Fibroblast of gingiva (primary cell): ENCODE measurements around the gene TPST2.
"Not testable (repeated sequence)": the region's sequence is repeated elsewhere in the genome, so short reads cannot be mapped to it uniquely, and the experiment has no call there.

Experiments used
- DNase-seq: peaks from one replicate; pipeline ENCODE4 v3.0.0-alpha.2; 2011; ENCODE audit warnings: low read depth

The TPST2 gene

DNA sequence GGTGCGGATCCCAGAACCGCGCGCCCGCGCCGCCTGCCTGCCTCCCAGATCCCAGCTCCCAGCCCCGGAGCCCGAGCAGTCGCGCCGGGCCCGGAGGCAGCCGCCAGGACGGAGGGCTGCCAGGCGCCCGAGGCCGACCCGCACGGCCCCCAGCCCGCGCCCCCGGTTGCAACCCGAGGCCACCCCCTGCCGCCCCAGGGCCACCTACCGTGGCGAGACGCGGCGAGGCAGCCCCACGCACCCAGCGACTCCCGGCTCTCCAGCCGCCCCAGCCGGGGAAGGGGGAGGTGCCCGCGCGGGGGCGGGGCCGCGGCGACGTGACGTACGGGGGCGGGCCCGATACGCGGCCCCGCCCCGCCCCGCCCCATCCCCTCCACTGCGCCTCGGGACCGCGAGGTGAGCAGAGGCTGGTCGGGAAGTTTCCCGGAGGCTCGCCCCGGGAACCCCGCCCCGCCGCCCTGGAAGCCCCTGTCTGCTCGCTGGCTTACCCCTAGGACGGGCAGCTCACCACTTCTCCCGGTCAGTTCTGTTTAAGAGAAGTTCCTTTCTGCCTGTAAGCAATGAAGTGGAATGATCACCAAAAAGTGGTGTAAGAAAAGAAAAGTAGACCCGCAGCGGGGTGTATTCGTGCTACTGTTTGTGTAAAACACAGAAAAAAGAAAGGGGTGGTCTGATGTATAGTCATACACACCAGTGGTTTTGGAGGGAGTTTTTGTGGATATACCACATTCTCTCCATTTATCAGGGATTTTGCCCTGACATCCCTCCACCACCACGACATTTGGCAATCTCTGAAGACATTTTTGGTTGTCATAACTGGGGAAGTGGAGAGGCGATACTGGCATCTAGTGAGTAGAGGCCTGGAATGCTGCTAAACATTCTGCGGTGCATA, at the start of gene TPST2:
Gene TPST2, minus strand, starts transcription at position 288 of the 892 bp plus-strand sequence. CDS start 48,502 bp downstream, outside the sequence.
- DNase-seq, result peak; percentile 65

DNA sequence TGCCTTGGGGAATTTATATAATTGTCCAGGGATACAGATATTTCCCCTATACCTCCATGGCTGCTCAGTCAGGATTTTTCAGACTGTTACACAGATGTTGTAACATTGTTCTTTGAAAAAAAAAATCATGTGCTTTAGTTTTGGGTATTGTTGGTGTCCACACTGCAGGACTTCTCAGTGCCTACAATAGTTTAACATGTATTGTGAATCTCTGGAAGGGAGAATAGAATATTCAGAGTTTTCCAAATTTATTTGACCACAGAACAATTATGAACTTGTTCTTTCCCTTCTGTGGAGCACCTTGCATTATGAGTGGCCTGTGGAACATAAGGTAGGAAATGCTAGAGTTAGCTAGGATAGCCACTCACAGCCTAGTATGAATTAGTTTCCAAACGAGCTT, 46.4 kb upstream of the TPST2 start:
- DNase-seq, result no peak

DNA sequence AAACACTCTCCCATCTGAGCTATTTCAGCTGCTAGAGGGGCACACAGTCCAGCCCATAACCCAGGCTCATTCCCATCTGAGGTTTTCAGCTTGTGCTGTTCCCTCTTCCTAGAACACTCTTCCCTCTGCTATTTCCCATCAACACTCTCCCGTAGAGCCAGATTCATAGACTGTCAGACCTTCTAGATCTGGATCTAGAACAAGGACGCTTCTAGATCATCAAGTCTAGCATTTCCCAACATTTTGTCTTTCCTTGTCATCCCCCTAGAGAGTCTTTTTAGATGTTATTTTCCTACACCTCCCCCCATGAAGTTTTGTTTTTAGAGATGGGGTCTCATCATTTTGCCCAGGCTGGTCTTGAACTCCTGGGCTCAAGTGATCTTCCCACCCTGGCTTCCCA, 45.2 kb upstream of the TPST2 start:
- no peak for DNase-seq

DNA sequence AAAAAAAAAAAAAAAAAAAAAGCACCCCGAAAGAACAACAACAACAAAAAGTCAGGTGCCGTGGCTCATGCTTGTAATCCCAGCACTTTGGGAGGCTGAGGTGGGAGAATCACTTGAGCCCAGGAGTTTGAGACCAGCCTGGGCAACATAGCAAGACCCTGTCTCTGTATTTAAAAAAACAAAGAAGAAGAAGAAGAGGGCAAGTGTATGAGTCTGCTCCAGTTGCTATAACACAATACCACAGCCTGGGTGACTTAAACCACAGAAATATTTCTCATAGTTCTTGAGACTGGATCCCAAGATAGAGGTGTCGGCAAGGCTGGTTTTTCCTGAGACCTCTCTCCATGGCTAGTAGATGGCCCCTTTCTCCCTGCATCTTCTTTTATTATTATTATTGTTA, 44.3 kb upstream of the TPST2 start:
- DNase-seq, result no peak

DNA sequence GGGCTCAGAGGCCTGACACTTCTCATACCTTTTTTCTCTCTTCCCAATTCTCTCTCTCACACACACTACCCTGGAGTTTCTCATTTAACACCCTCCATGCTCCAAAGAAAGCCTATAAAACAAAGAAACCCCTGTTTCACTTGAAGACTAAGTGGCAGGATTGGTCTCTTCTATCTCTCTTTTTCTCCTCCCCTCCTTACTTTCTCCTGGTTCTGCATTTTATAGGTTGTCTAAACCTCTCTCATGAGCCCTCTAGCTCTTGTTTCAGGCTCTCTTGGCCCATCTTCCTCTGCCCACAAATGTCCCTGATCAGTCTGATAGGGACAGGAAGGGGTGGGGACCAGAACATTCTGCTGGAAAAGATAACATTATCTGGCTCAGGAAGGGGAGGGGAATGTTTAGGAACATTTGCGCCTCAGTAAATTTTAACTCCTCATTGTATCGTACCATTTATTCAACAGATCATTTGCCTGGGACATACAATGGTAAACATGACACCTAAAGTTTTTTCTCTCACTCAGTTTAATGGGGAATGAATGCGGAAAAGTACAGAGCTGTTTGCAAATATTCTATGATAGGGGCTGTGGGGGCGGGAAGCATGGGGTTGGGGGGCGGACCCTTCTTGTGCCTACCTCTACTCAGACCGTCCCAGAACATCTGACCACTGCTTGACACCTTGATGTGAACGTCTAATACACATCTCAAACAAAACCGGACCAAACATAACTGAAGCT, 42.7 kb upstream of the TPST2 start:
- DNase-seq, result no peak

DNA sequence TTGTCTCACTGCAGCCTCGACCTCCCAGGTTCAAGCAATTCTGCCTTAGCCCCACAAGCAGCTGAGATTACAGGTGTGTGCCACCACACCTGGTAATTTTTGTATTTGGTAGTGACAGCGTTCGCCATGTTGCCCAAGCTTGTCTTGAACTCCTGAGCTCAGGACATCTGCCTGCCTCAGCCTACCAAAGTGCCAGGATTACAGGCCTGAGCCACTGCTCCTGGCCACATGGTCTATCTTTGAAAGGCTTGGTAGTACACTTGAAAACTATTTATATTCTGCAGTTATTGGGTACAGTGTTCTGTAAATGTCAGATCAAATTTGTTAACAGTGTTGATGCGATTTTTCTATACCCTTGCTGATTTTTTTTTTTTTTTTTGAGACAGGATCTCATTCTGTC, 41.4 kb upstream of the TPST2 start:
- DNase-seq, result no peak

DNA sequence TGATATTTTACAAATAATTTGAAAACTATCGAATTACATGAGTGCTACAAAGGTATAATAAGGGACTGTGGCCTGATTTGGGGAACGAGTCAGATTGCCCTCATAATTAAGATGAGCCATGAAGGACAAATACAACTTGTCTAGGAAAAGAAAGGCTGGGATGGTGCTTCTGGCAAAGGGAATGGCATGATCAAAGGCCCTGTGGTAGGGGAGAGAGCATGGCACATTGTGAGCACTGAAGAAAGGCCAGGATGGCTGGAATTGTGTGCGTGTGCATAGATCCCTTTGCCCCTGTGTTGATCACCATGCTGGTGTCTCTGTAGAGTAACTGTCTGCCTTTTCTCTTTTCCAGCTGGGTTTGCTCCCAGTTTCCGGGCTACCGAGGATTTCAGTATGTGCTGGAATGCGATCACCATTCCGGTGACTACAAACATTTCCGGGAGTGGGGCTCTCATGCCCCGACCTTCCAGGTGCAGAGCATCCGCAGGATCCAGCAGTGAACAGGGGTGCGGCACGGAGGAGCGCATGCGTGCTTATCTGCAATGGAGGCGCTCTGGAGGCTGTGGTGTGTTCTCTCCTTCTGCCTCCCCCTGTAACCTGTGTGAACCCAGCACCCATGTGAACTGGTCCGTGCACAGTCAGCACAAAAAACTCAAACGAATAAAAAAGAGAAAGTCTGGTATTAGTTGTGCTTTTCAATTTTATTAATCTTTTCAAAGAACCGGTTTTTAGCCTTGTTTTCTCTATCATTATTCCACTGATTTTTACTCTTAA, 40.2 kb upstream of the TPST2 start:
- DNase-seq, result no peak

DNA sequence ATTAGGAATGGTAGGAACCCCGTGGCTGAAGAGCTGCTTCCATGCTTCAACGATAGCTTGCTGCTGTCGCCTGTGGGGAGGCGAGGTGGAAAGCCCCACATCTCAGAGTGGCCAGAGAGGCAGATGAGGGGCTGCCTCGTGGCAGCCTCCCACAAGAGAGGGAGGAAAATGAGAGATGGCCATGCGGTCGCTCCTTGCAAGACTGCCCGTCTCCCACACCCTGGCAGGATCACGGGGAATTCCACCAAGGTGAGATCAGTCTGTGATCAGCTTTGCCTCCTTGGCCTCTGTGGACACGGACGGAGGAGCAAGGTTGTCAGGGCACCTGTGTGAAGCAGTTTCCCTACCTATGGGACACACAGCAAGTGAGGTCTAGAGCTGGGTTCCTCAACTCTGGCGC, 34.9 kb upstream of the TPST2 start:
- no peak for DNase-seq

DNA sequence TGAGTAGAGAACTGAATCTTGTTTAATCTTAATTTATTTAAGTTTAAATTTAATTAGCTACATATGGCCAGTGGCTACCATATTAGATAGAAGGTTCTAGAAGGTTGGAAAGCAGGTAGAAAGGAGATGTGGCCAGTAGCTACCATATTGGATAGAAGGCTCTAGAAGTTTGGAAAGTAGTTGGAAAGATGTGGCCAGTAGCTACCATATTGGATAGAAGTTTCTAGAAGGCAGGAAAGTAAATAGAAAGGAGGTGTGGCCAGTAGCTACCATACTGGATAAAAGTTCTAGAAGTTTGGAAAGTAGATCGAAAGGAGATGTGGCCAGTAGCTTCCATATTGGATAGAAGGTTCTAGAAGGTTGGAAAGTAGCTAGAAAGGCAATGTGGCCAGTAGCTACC, 34.1 kb upstream of the TPST2 start:
- DNase-seq, result no peak

DNA sequence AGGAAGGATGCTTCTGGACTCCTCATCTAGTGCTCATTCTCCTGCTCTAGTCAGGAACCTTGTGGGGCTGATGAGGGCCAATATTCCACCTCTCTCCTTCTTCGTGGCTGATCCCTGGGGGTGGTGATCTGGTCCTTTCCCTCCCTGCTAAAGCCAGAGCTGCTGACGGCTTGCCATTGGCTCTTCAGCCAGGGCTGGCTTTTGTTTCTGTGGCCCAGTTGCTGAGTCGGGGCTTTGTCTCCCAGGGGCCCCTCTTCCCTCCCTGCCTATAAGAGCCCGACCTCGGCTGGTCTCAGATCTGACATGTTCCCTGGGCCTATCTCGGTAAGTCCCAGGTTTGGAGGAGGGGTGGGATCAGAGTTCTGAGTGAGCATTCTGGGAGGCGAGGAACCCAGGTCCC, 31.7 kb upstream of the TPST2 start, which contains the start of gene CRYBA4:
Gene CRYBA4, plus strand, starts transcription at position 301 of the 400 bp plus-strand sequence. CDS start 634 bp downstream, outside the sequence.
- DNase-seq, result no peak

DNA sequence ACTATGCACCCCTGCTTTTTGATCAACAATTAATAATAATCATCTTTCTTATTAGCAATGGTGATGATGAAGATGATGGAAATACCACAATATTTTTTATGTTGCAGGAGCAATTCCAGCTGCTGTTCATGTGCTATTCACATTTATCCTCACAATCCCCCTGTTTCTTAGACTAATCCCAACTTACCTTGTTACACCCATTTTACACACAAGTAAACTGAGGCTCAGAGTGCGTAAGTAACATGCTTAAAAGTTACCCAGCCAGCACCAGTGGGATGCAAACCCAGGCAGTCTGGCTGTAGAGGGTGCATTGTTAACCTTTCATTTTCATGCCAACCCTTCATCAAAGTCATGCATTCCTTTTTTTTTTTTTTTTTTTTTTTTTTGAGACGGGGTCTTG, 30.3 kb upstream of the TPST2 start:
- no peak for DNase-seq

DNA sequence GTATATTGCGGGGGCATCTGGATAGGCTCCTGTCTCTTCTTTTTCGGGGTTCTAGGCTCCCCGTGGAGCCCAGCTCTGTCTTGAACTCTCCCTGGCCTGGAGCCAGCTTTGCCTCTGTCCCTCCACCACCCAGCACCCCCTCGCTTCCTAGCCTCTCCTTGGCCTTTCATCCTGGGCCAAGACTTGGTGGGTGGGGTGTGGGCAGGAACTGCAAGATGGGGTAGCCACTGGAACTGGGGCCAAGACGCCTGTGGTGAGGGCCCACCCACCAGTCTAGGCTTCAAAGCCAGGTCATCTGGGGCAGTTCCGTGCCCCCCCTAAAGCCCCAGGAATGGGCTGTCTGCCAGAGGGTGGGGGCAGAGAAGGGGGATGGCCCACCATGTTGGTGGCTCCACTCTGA, 29.6 kb upstream of the TPST2 start:
- no peak for DNase-seq

DNA sequence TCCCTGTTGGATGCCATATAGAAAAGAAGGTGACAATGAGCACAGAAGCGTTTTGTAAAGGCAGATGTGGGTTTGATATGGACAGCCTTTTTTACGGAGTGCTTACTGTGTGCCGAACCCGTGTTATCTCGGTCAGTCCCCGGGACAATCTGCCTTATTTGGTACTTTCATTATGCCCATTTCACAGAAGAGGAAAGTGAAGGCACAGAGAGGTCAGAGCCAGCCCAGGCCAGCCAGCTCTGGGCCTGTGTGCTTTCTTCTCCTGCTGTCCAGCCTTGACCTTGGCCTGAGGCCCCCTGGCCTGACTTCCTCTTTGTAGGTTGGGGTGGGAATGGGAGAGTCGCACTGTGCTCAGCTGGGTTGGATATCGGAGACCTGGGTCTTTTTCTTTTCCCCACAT, 28.5 kb upstream of the TPST2 start:
- no peak for DNase-seq

DNA sequence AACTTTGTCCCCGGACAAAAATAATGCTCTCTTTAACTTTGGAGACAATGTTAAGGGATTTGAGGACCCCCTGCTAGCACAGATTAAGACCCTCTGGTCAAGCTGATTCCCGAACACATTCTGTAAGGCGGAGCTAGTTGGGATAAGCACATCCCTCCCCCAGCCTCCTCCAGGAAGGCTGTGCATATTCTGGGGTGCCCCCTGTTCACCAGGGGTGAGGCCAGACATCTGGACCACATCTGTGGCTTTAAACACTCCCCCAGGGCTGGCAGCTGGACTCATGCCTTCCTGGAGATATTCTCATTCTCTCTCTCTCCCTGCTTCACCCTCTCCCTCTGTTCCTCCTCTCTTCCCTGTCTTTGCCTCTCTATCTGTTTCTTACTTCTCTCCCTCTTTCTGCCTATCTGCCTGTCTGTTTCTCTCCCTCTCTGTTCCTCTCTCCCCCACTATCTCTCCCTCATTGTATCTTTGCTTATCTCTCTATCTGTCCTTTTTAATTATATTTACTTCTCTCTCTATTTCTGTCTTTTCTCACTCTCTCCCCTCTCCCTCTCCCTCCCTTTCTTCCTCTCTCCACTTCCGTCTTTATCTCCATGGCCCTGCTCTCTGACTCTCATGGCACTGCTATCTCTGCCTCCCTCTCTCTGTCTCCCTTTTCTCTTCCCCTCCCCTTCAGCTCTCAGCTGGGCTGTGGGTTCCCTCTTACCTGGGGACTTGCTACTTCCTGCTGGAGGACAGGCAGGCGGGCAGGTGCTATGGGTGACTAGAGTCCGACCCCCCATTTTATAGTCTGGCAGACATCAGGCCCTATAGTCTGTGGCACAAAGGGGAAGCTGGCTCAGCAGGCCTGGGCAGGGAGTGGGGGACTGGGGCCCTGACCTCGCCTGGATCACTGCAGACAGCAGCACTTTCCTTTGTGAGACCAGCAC, 27.6 kb upstream of the TPST2 start, which contains the start of gene CRYBB1:
Gene CRYBB1, minus strand, starts transcription at position 757 of the 929 bp plus-strand sequence. CDS start 1,708 bp downstream, outside the sequence.
- peak; percentile 18 for DNase-seq

DNA sequence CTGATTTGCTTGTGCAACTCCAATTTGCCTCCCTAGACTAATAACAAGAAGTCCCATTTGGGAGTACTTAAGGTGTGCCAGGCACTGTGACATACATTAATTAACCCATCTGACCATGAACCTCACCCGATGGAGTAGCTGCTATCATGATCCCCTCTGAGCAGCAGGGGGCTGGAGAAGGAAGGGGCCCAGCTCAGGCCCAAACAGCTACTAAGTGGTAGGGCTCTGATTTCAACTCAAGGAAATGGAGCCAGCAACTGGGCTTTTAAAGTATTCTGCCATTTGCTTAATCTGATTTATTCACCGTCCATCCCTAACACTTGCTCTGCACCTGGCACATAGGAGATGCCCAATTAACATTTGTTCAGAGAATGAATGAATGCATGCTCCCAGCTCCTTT, 26.7 kb upstream of the TPST2 start:
- no peak for DNase-seq

DNA sequence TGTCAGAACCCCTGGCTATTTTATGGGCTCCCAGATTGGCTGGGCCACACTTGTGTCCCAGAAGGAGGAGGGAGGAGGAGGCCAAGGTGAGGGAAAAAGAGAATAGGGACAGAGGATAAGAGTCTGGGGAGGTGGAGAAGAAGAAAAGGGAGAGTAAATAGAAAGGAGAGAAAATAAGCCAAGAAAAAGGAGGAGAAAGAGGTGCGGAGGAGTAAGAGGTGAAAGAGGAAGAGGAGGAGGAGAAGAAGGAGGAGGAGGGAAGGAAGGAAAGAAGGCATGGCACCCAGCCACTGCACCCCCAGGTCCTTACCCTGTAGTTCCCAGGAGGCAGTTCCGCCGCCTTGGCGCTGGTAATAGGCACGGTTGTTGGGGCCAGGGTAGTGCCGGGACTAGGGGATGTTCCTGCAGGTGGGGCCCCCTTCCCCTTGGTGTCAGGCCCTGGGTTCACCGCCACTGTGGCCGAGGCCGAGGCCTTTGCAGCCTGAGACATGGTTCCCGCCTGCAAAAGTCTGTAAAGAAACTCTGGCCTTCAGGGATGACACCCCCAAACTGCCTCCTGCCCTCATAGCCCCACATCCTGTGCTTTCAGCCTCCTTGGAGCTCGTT, 26.0 kb upstream of the TPST2 start:
- DNase-seq, result no peak

DNA sequence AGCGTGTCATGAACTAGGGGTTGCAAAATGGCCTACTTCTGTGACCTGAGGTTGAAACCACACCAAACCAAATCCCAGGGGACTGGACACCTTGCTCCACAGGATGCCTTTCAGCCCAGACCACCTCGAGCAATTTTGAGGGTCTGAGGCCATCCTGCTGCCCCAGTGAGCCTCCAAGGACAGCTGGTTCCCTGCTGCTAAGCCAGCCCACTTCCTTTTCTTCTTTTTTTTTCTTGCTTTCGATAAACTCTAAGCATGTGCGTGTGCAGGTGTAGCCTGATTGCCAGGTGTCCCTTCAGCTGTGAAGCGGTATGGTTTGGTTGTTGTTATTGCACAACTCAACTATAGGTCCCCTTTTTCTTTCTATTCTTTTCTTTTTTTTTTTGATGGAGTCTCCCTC, 25.2 kb upstream of the TPST2 start:
- DNase-seq, result no peak

DNA sequence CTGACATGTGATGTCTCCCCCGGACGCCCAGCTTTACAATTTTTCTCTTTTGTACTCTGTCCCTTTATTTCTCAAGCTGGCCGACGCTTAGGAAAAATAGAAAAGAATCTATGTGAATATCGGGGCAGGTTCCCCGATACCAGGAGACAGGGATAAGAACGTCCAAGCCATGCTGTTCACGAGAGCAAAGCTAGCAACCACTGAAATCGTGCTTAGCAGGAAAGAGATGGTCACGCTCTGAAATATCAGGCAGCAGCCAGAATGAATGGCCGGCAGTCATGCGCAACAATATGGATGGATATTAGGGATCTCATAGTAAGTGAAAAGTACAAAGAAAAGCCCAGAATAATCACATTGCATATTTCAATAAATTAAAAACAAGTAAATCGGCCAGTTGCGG, 24.4 kb upstream of the TPST2 start:
- no peak for DNase-seq

DNA sequence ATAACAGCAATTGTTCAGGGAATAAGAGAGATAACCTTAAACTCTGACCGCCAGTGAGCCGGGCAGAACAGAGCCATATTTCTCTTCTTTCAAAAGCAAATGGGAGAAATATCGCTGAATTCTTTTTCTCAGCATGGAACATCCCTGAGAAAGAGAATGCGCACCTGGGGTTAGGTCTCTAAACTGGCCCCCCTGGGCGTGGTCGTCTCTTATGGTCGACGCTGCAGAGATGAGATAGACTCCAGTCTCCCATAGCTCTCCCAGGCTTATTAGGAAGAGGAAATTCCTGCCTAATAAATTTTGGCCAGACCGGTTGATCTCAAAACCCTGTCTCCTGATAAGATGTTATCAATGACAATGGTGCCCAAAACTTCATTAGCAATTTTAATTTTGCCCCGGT, 23.8 kb upstream of the TPST2 start:
- not testable (repeated sequence) for DNase-seq

DNA sequence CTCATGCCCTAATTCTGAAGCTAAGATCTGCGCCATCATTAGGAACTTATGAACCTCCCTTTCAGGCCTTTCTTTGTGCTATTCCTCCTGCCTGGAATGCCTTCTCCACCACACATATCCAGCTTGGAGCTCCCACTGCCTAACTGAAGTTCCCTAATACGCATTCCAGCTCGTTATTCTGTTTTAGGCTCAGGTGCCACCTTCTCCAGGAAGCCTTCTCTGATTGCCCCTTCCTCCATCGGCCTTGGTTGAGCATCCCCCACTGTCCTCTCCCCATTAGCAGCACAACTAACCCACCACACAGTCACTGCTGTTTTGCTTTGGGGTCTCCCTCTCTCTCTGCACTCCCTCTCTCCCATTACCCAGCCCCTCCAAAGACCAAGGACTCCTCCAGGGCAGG, 22.7 kb upstream of the TPST2 start:
- no peak for DNase-seq

DNA sequence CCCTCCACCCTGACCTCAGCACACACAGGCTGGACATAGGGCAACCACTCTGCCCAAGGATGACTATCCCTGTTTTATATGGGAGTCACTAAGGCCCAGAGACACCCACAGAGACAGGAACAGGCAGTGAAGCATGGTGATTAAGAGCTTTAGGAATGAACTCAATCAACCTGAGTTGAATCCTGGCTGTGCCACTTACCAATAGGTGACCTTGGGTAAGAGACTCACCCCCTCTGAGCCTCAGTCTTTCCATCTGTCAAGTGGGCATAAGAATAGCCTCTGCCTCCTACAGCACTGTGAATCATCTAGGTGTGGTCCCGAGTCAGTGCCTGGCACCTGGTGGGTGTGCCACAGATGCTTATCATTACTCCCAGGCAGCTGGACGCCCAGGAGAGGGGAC, 21.1 kb upstream of the TPST2 start:
- no peak for DNase-seq
